GM23338 (cell line): ENCODE data around the gene EFCAB8. TPM values are rescaled to one million over a fixed set of nuclear protein-coding genes. Genes with fewer than 3 reads are reported as not detected.

ENCODE experiments used
- ATAC-seq: fragments of 200-7000 bp; cut with Tn5 transposase; 3 replicates; pipeline ENCODE4 v1.9.1; 2020
- DNase-seq: peaks from one replicate; pipeline ENCODE4 v3.0.0-alpha.2; 2015; ENCODE audit warnings: low spot score
- H2AFZ ChIP-seq: fragments of 200-600 bp; sonication (generic); 2 replicates; pipeline ENCODE4 v1.8.0; 2016; ENCODE audit warnings: antibody characterized with exemption, mild to moderate bottlenecking, moderate library complexity
- H3F3A ChIP-seq: fragments of 200-600 bp; sonication (generic); replicated peaks from 2 replicates; pipeline ENCODE4 v1.8.0; 2017; ENCODE audit warnings: antibody characterized with exemption, mixed run types, low read depth
- H3K27ac ChIP-seq: fragments of 200-600 bp; sonication (generic); 2 replicates; pipeline ENCODE4 v1.6.1; 2016; ENCODE audit warnings: low read depth
- H3K27me3 ChIP-seq: fragments of 200-600 bp; sonication (generic); 2 replicates; pipeline ENCODE4 v1.8.0; 2016; ENCODE audit warnings: mild to moderate bottlenecking, mixed run types, moderate library complexity; ENCODE audit not compliant: insufficient read depth
- H3K36me3 ChIP-seq: fragments of 200-600 bp; sonication (generic); 2 replicates; pipeline ENCODE4 v1.8.0; 2016; ENCODE audit warnings: mild to moderate bottlenecking; ENCODE audit not compliant: insufficient read depth
- H3K4me1 ChIP-seq: fragments of 200-600 bp; sonication (generic); 2 replicates; pipeline ENCODE4 v1.8.0; 2016; ENCODE audit warnings: mild to moderate bottlenecking, moderate library complexity; ENCODE audit not compliant: insufficient read depth
- H3K4me2 ChIP-seq: fragments of 200-600 bp; sonication (generic); 2 replicates; pipeline ENCODE4 v1.7.1; 2017; ENCODE audit warnings: mixed run types
- H3K4me3 ChIP-seq: fragments of 200-600 bp; sonication (generic); 2 replicates; pipeline ENCODE4 v1.6.1; 2016; ENCODE audit warnings: mixed run types
- H3K79me2 ChIP-seq: fragments of 200-600 bp; sonication (generic); replicated peaks from 2 replicates; pipeline ENCODE4 v1.8.0; 2017; ENCODE audit warnings: mild to moderate bottlenecking; ENCODE audit not compliant: insufficient read depth
- H3K9me2 ChIP-seq: fragments of 200-600 bp; sonication (generic); 2 replicates; pipeline ENCODE4 v1.8.0; 2017; ENCODE audit not compliant: insufficient read depth
- H4K20me1 ChIP-seq: fragments of 200-600 bp; sonication (generic); replicated peaks from 2 replicates; pipeline ENCODE4 v1.8.0; 2017; ENCODE audit warnings: mild to moderate bottlenecking; ENCODE audit not compliant: insufficient read depth
- H3K27ac Mint-ChIP-seq: 2 replicates; pipeline ENCODE4 v1.8.0; 2020; ENCODE audit warnings: inconsistent platforms, mild to moderate bottlenecking, moderate library complexity, mixed read lengths
- H3K27me3 Mint-ChIP-seq: 3 replicates; pipeline ENCODE4 v1.8.0; 2022; ENCODE audit warnings: low read depth, mild to moderate bottlenecking, moderate library complexity, mixed read lengths, inconsistent platforms; ENCODE audit not compliant: insufficient read depth, poor library complexity
- H3K36me3 Mint-ChIP-seq: 3 replicates; pipeline ENCODE4 v1.8.0; 2021; ENCODE audit warnings: low read depth, mild to moderate bottlenecking, inconsistent platforms, moderate library complexity, mixed read lengths
- H3K4me1 Mint-ChIP-seq: 3 replicates; pipeline ENCODE4 v1.8.0; 2020; ENCODE audit warnings: mild to moderate bottlenecking, inconsistent platforms, mixed read lengths
- H3K4me3 Mint-ChIP-seq: 3 replicates; pipeline ENCODE4 v1.8.0; 2021; ENCODE audit warnings: moderate library complexity, mild to moderate bottlenecking, inconsistent platforms, mixed read lengths
- H3K9me3 Mint-ChIP-seq: 3 replicates; pipeline ENCODE4 v1.8.0; 2020; ENCODE audit warnings: moderate library complexity, mild to moderate bottlenecking, inconsistent platforms, mixed read lengths
- CREB1 ChIP-seq: fragments of 250-450 bp; sonication (Bioruptor Pico); IDR thresholded peaks from 2 replicates; pipeline ENCODE4 v1.5.0; 2020; ENCODE audit warnings: low read depth, mild to moderate bottlenecking, moderate library complexity
- ETS1 ChIP-seq: IDR thresholded peaks from 2 replicates; pipeline ENCODE4 v1.6.1; 2016; ENCODE audit warnings: antibody characterized with exemption
- EZH2phosphoT487 ChIP-seq: fragments of 200-600 bp; sonication (generic); IDR thresholded peaks from one replicate; pipeline ENCODE4 v1.8.1; 2018; ENCODE audit warnings: antibody characterized with exemption; ENCODE audit not compliant: unreplicated experiment
- STAT1 ChIP-seq: IDR thresholded peaks from one replicate; pipeline ENCODE4 v1.6.1; 2016; ENCODE audit warnings: antibody characterized with exemption; ENCODE audit not compliant: unreplicated experiment
- ZNF114 ChIP-seq: fragments of 250-450 bp; sonication (Bioruptor Pico); IDR thresholded peaks from 2 replicates; pipeline ENCODE4 v1.5.0; 2020; ENCODE audit warnings: mild to moderate bottlenecking, moderate library complexity
- ZNF331 ChIP-seq: fragments of 250-450 bp; sonication (Bioruptor Pico); IDR thresholded peaks from 2 replicates; pipeline ENCODE4 v1.5.0; 2020; ENCODE audit warnings: low read depth, mild to moderate bottlenecking, moderate library complexity
- ZNF462 ChIP-seq: fragments of 250-450 bp; sonication (Bioruptor Pico); IDR thresholded peaks from 2 replicates; pipeline ENCODE4 v1.5.0; 2020; ENCODE audit warnings: mild to moderate bottlenecking, moderate library complexity
- polyA plus RNA-seq: library from polyadenylated mRNA; unstranded; fragments of >200 nt; fragmentation: Nextera tagmentation; extraction: Ambion mirVana; gene quantifications from 2 replicates; pipeline ENCODE4 v1.2.1, GENCODE V29; 2016
- total RNA-seq: library from RNA; depleted of rRNA; stranded (reverse); fragments of >200 nt; shearing (Covaris generic); gene quantifications from 2 replicates; pipeline ENCODE4 v1.2.3, GENCODE V29; 2014
- TF ChIP-seq, protein P1 (sequence below), 2 experiments: fragments of 200-600 bp in 1 of 2; sonication (generic) in 1 of 2; conservative IDR thresholded peaks; 2 replicates each; pipeline versions ENCODE4 v1.5.1 to v1.6.1; 2016 to 2017; ENCODE audit warnings: antibody characterized with exemption in 2 of 2, low read depth in 2 of 2, mild to moderate bottlenecking in 2 of 2, moderate library complexity in 1 of 2

The EFCAB8 gene
- total and polyA plus RNA-seq, 2 experiments from 2014 or later, result 0.35 TPM; not detected in 1

DNA sequence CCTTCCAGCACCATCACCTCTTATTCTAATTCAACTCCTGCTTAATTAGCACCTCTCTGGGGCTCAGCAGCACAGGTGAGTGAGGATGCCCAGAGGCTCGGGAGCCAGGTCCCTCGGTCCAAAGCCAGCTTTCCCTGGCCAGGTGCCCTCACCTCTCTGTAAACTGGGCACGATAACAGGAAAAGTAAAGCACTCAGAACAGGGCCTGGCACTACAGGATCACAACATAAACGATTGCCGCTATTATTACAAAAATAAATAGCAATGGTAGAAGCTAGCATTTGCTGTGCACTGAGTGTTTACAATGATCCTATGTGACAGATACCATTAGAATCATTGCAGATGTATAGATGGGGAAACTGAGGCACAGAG is 151.4 kb downstream of the EFCAB8 start:
- Histone ChIP-seq H4K20me1 (no peaks in the 10 kb centered on the region), H2AFZ (0 out of 2 replicates have a peak overlapping the region, but pooled peaks have one; percentile 43), H3K27me3 (no peaks in the 10 kb centered on the region), H3K36me3 (no peaks in the 10 kb centered on the region), H3K4me3 (no peak overlapping the region), H3K27ac (no peak overlapping the region), H3K4me1 (no peaks in the 10 kb centered on the region), H3F3A (no peaks in the 10 kb centered on the region), H3K79me2 (no peaks in the 10 kb centered on the region), H3K9me2 (no peaks in the 10 kb centered on the region), H3K4me2 (no peak overlapping the region)
- H3K36me3 Mint-ChIP-seq, result peaks cover 2% of the 10 kb centered on the region; the same call in 1 of the 3 replicates
- peaks cover 17% of the 10 kb centered on the region for H3K27me3 Mint-ChIP-seq
- H3K4me1 Mint-ChIP-seq, result peaks cover 11% of the 10 kb centered on the region
- no peak overlapping the region for H3K27ac Mint-ChIP-seq
- TF ChIP-seq ZNF114 (no peak), ETS1 (no peak), EZH2phosphoT487 (no peak), STAT1 (no peak), ZNF331 (CRISPR knock-in tag) (no peak), ZNF462 (CRISPR knock-in tag) (no peak), CREB1 (CRISPR knock-in tag) (no peak)
- TF ChIP-seq, protein P1, sequence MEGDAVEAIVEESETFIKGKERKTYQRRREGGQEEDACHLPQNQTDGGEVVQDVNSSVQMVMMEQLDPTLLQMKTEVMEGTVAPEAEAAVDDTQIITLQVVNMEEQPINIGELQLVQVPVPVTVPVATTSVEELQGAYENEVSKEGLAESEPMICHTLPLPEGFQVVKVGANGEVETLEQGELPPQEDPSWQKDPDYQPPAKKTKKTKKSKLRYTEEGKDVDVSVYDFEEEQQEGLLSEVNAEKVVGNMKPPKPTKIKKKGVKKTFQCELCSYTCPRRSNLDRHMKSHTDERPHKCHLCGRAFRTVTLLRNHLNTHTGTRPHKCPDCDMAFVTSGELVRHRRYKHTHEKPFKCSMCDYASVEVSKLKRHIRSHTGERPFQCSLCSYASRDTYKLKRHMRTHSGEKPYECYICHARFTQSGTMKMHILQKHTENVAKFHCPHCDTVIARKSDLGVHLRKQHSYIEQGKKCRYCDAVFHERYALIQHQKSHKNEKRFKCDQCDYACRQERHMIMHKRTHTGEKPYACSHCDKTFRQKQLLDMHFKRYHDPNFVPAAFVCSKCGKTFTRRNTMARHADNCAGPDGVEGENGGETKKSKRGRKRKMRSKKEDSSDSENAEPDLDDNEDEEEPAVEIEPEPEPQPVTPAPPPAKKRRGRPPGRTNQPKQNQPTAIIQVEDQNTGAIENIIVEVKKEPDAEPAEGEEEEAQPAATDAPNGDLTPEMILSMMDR (conservative IDR thresholded peaks at IDR 0.05; ENCODE audit: low read depth in 2 of 2), result no peak
- no peak overlapping the region for H3K4me3 Mint-ChIP-seq
- no peak for ATAC-seq
- H3K9me3 Mint-ChIP-seq, result peaks cover 4% of the 10 kb centered on the region; the same call in 2 of the 3 replicates
- no peak for DNase-seq
